HCT116 (cell line): ENCODE measurements around the gene PKIB.

Experiments used
- CTCF ChIP-seq, 3 experiments: fragments of 200-600 bp in 1 of 3; sonication (generic) in 1 of 3; IDR thresholded peaks in 2 of 3; conservative IDR thresholded peaks in 1 of 3; 2 replicates each; pipeline ENCODE4 v1.5.1; 2012 to 2017; ENCODE audit warnings: low read depth in 2 of 3, low read length in 2 of 3, antibody characterized with exemption in 1 of 3, borderline replicate concordance in 1 of 3, control low read depth in 1 of 3, mild to moderate bottlenecking in 1 of 3, mixed read lengths in 1 of 3, mixed run types in 1 of 3, moderate library complexity in 1 of 3; ENCODE audit not compliant: insufficient read depth in 1 of 3
- EGR1 ChIP-seq: IDR thresholded peaks from 2 replicates; pipeline ENCODE4 v1.6.1; 2012; ENCODE audit warnings: low read depth
- EZH2phosphoT487 ChIP-seq: fragments of 200-600 bp; IDR thresholded peaks from 2 replicates; pipeline ENCODE4 v1.6.1; 2018; ENCODE audit warnings: antibody characterized with exemption, borderline replicate concordance
- MAX ChIP-seq: IDR thresholded peaks from 2 replicates; pipeline ENCODE4 v1.6.1; 2012
- POLR2A ChIP-seq: IDR thresholded peaks from 2 replicates; pipeline ENCODE4 v1.7.0; 2011; ENCODE audit warnings: borderline replicate concordance; ENCODE audit not compliant: insufficient read depth, insufficient read length; ENCODE audit errors: extremely low read depth
- POLR2AphosphoS5 ChIP-seq: IDR thresholded peaks from 2 replicates; pipeline ENCODE4 v1.6.1; 2011; ENCODE audit warnings: mild to moderate bottlenecking, low read depth, low read length, moderate library complexity
- SP1 ChIP-seq: IDR thresholded peaks from 2 replicates; pipeline ENCODE4 v1.6.1; 2012; ENCODE audit warnings: low read depth
- TCF7L2 ChIP-seq: IDR thresholded peaks from 2 replicates; pipeline ENCODE4 v1.7.0; 2011; ENCODE audit warnings: borderline replicate concordance, inconsistent platforms; ENCODE audit not compliant: insufficient read depth, insufficient read length; ENCODE audit errors: extremely low read depth

GRCh38 chr6:122746688-122747087 is 136.5 kb downstream of the PKIB start:
- TF ChIP-seq POLR2A (no peak), CTCF (IDR thresholded peaks at IDR 0.05 in 2 of 3, conservative IDR thresholded peaks at IDR 0.05 in 1 of 3; ENCODE audit: borderline replicate concordance in 1 of 3, insufficient read depth in 1 of 3, low read depth in 2 of 3, low read length in 2 of 3) (no peak), SP1 (no peak), EZH2phosphoT487 (no peak), TCF7L2 (no peak), MAX (no peak), EGR1 (no peak), POLR2AphosphoS5 (no peak)
